ENCODE results near the gene DHFR2.
"Not testable (repeated sequence)": the region's sequence is repeated elsewhere in the genome, so short reads cannot be mapped to it uniquely, and the experiment has no call there.

DHFR2 gene

DNA sequence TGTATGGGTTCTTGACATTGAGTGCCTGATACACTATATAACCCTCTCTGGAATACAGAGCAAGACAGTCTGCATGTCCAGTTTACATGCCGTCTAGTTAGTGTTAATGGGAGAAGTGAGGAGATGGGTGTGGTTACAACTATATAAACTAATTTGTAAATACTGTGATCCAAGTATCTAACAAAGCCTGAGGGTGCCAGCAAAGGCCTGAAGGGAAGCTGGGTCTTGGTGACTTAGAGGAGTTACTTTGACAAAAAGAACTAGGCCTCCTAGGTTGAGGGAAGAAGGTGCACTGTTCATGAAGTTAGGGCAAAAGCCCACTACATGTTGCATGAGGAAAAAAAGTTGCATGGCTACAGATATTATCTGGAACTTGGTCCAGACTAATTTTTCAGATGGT lies 2.4 kb upstream of the DHFR2 start:
- no peak for DNase-seq

DNA sequence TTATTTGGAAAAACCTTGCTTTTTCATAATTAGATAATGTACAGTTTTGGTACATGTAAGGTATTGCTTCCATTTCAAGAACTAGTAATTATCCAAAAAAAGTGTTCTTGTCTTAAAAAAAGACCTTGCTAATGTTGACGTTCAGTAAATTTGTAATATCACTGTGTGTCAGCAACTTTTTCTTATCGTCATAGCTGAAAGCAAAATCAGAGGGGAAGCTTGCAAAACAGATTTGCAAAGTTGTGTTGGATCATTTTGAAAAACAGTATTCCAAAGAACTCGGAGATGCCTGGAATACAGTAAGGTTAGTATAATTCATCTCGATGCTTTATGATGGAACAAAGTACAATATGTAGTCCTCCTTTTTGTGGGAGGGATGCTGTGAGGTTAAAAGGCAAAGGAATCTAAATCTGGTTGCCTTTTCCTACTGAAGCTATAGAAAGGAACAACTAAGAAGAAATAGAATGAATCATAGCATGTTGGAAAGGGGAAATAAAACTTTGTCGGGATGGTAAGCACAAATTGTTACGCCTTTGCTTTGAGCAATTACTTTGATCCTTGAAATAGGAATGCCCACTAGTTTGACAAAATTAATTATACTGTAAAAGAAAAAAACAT lies 1.6 kb upstream of the DHFR2 start:
- no peak for DNase-seq

DNA sequence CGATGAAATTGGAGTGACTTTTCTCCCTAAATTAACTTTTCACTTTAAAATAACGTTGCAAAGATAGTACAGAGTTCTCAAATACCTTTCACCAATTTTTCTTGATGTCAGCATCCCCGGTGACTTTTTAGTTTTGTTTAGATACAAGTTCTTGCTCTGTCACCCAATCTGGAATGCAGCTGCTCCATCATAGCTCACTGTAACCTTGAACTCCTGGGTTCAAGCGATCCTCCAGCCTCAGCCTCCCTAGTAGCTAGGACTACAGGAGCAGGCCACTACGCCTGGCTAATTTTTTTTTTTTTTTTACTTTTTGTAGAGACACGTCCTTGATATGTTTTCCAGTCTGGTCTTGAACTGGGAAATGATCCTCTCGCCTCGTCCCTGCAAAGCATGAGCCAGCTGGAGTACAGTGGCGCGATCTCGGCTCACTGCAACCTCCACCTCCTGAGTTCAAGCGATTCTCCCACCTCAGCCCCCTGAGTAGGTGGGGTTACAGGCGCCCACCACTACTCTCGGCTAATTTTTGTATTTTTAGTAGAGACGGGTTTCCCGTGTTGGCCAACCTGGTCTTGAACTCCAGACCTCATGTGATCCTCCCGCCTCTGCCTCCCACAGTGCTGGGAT lies 892 bp upstream of the DHFR2 start:
- DNase-seq: no peak

DNA sequence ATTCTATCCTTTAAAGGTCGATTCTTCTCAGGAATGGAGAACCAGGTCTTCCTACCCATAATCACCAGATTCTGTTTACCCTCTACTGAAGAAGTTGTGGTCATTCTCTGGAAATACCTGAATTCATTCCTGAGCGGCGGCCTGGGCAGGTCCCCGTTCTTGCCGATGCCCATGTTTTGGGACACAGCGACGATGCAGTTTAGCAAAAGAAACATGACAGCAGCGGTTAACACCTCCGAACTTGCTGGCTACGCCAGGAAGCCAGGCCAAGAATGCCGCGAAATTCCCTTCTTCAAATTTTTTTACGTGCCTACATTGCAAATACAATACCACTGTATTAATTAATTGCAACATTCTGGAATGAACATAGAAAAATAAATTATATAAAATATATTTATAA lies 1.4 kb downstream of the DHFR2 start:
- DNase-seq: no peak

DNA sequence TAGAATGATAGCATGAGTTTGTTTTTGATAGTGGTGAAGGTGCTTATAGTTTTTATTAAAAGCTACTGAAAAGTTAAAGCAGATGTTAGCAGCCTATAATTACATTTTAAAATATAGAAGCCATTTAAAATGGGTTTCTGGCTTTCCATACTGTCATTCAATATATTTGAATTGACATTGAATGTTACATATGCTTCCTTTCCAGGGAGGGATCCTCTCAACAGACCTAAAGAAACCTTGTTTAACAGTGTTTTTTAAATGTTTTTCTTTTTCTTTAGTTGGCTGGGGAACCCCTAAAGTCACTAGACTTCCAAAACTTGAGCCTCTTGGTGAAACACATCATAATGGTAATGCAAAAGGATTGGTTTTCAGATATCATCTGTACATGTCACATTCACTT lies 12.2 kb downstream of the DHFR2 start:
- DNase-seq: no peak

DNA sequence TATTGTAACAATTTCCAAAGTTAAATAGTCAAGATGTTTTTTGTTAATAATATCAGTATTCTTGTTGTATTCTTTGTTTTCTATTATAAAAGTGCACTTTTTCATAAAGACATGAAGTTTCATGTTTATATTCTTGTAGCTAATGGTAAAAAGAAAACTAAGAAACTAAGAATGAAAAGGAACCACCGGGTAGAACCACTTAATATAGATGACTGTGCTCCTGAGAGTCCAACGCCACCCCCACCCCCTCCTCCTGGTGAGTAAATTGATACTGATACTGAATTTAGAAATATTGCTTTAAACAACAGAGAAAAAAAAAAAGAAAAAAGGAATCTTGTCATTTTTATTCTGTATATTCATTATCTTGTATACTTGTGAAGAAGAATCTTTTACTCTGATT lies 13.4 kb downstream of the DHFR2 start:
- no peak for DNase-seq

DNA sequence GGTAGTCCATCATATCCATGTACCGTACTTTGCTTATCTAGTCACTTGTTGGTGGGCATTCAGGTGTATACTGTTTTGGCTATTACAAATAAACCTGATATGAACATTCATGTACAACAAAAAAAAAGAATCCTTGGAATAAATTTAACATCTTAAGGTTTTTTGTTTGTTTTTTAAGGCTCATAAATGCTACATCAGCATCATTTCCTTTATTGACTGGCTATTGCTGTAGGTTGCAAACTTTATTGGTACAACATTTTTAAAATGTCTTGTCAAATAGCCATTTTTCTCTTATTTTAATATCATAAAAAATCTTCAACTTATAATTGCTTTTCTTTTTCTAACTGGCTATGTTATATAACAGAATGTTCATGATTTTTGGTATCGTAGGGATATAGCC lies 16.2 kb downstream of the DHFR2 start:
- DNase-seq: no peak

DNA sequence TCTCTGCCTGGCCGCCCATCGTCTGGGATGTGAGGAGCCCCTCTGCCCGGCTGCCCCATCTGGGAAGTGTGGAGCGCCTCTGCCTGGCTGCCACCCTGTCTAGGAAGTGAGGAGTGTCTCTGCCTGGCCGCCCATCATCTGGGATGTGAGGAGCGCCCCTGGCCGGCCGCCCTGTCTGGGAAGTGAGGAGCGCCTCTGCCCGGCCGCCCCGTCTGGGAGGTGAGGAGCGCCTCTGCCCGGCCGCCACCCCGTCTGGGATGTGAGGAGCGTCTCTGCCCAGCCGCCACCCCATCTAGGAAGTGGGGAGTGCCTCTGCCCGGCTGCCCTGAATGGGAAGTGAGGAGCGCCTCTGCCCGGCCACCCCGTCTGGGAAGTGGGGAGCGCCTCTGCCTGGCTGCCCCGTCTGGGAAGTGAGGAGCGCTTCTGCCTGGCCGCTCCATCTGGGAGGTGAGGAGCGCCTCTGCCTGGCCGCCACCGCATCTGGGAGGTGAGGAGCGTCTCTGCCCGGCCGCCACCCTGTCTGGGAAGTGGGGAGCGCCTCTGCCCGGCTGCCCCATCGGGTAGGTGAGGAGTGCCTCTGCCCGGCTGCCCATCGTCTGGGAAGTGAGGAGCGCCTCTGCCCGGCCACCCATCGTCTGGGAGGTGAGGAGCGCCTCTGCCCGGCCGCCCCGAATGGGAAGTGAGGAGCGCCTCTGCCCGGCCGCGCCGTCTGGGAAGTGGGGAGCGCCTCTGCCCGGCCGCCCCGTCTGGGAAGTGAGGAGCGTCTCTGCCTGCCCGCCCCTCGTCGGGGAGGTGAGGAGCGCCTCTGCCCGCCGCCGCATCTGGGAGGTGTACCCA lies 18.4 kb downstream of the DHFR2 start:
- not testable (repeated sequence) for DNase-seq

DNA sequence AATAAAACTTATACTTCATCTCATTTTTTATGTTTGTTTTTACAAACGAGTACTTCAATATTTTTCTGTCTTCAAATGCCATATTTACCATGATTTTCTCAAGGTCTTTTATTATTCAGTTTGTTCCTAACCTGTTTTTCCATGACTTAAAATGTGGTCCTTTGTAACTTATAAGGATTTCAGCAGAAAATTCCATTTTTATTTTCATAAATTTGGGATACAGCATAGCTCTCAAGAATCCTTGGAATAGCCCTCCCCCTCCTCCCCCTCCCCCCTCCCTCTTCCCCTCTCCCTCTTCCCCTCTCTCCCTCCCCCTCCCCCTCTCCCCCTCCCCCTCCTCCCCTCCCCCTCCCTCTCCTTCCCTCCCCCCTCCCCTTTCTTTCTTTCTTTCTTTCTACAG lies 19.4 kb downstream of the DHFR2 start:
- no peak for DNase-seq

DNA sequence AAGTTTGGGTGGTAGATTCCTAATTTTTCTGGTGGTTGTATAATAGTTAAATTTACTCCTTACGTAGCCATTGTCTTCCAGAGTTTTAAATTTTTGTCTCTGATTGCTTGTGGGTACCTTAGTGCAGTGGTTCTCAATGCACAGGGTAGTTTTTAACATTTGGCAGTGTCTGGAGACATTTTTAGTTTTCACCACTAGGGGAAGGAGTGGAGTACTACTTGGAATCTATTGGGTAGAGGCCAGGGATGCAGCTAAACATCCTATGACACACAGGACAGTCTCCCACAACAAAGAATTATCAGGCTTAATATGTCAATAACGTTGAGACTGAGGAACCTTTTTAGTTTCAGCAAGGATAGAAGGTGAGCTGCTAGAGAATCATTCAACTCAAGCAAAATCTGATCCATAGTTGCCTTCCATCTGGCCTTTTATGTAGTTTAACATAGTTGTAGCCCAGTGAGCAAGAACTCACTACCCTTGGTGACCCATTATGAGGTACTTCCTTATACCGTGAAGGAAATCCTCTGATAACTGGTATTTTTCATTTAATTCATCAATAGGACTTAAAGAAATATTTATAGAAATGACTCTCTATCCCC lies 25.7 kb downstream of the DHFR2 start:
- peak; percentile 0 for DNase-seq

DNA sequence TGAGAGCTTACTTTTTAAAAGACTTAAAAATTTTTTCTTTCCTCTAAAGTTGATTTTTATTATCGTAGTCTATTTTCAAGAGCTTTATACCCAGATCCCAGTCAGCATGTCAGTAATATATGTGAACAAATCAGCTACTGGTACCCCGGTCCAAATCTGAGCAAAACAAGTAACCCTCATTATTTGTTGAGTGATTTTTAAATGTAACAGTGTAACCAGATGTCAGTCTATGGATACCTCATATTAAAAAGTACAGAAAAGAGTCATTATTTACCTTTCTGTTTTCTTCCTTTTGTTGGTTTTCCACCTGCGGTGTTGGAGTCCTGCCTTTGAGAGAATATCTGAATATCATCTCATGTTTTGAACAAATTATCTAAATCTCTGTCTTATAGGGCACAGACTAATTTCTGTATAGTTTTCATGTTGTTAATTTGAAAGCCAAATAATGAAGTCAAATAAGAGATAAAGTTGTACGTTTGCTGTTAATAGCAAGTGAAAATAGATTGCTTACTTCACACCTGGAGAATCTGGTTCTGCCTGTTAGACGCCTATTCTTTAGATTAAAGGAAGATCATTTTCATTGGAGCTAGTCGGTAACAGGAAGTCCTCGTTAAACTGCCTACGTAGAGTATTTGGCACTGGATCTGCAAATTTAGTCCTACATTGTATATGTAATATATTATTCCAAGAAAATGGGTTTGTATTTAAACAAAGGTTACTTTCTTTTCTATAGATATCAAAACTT lies 34.5 kb downstream of the DHFR2 start, which contains the start of gene STX19:
STX19 (minus strand) TSS at position 505 of the 745 bp plus-strand sequence. CDS start 13,328 bp downstream, outside the sequence.
- DNase-seq: no peak

DNA sequence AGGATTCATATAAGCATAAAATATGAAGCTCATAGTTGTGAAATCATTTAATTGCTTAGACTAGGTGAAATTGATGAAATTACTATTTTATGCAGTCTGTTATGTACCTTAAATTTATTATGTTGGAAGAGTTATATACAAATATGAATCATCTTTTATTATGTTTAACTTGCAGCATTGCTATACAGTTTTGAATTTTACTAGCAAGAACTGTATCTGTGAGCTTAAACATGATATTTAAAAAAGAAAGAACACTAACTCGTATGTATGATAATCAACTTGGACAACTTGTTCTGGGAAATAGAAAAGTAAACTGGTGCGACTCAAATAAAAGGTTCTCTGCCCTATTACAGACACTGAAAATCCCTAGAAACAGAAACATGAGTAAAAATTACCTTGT lies 36.1 kb downstream of the DHFR2 start:
- no peak for DNase-seq

DNA sequence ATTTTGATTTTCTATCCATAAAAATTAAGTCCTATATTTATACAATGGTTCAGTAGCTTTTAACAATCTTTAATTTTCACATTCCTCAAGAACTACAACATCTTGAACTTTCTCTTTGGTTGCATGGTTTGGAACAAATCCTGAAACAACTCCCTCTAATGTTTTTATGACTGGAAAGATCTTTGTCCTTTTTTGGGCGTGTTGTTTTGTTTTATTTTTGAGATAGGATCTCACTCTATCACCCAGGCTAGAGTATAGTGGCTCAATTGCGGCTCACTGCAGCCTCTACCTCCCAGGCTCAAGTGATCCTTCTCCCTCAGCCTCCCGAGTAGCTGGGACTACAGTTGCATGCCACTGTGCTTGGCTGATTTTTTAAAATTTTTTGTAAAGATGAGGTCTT lies 38.3 kb downstream of the DHFR2 start:
- DNase-seq: no peak

DNA sequence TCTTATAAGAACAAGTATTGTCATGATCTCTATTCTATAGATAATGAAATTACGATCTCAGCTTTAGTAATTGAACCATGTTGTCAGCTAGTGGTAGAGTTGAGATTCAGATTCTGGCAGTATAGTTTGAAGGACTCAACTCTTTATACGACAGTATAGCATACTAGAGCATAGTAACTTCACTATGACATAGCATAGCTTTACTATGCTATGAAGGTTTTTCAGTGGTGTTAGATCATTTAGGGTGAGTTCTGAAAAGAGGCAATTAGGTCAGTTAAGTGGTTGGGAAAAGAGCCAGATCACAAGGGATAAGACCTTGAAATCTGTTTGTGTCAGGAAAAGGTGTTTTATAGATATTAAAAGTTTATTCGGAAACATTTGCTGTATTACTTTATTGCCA lies 42.4 kb downstream of the DHFR2 start:
- no peak for DNase-seq

DNA sequence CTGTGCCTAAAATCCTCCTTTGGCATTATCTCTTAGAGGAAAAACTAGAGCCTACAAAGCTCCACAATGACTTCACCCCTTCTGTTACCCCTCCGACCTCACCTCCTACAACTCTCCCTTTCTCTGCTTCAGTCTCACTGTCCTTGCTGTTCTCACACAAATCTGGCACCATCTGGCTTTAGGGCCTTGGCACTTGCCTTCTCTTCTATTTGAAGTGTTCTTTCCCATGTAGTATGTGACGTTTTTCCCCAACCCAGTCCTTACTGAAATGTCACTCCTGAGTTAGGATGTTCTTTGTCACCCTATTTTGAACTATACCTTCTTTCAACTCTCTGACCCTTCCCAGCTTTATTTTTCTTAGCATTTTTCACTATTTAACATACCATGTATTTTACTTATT lies 43.1 kb downstream of the DHFR2 start:
- DNase-seq: no peak

DNA sequence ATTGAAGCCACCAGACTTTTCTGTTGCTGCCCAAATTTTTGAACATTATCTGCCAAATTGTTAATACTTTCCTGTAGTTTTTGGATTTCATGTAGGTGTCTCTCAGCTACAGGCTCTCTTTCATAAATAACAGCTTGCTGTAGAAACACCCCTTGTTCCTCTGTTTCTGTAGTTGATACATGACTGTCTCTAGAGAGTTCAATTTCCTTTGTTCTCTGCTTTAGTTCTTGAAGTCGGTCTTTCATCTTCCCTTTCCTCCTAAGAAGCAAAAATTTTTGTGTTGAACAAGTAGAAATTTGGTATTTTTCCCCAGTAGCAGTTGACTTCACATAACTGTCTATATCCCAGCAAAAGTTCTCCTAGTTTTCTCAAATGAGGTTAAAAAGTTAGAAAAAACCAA lies 47.7 kb downstream of the DHFR2 start:
- no peak for DNase-seq

DNA sequence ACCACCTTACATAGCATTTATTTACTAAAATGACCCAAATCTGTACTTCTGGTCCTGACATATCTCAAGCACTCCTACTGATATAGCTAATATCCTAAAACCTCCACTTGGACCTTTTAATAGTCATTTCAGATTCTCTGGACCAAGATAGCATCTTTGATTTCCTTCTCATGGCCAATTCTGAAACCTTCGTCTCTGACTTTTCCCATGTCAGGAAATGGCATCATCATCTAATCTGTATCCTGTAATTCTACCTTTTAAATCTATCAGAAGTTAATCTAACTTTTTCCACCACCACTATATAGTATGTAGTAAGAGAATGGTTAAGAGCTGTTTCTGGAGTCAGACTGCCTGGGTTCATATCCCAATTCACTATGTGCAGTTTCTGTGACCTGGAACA lies 50.5 kb downstream of the DHFR2 start:
- no peak for DNase-seq

DNA sequence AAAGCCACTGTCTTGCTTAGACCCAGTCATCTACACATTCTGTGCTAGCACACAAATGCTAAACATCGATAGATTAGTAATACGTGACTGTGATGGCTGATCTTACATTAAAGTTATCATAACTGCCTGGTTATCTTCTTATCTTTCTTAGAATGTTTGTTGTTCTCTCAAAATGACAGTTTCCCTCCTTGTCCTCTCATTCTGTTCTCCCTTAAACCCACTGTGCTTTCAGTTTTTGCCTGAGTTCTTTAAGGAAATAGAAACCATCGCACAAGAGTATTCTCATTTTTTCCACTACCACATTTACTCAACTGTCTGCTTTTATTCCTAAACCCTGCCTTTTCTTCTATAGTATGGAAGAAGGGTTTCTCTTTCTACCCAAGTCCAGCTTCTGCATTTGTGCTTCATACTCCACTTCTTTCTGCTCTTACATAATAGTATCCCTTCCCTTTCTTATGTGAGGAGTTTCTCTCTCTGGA lies 51.4 kb downstream of the DHFR2 start:
- DNase-seq: no peak

DNA sequence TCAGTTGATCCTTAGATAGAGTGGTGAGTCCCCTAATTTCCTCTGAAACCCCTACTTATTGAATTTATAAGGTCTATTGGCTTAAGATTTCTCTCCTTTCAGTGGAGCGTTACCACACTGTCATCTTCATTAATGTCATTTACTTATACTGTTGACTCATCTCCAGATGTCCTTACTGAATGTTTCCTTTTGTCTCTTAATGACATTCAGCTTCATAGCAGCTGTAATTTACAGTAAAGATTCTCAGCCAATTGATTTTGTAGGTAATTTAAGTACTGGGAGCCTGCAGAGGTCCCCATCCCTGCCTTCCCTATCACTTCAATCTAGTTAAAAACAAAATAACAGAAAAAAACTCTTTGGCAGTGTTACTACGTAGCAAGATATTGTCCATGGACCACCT lies 53.1 kb downstream of the DHFR2 start:
- no peak for DNase-seq

DNA sequence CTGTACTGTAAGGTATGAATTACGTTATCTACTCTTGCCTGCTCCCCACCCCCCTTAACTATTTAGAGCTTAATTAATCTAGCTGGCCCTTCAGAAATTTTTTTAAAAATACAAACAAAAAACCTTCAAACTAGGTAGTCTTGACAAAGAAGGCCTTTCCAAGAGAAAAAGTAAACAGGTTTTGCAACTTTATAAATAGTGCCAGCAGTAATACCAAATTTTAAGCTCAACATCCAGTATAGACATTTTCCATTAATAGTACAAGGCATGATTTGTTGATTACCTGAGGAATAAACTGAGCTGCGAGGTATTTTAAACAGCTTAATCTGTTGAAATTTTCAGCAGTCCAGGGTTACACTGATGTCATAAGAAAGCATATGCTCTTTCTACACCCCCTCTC lies 54.5 kb downstream of the DHFR2 start:
- DNase-seq: no peak
